HG03159 (cell line): ENCODE results near the gene GTPBP4.
A peak's percentile ranks its signal among the peaks of the same experiment; 100 is the strongest.

Source experiments
- ATAC-seq: cut with Tn5 transposase; IDR thresholded peaks from one replicate; pipeline ENCODE4 v1.9.1; 2021; ENCODE audit warnings: mild to moderate bottlenecking, moderate library complexity; ENCODE audit not compliant: unreplicated experiment

GTPBP4 gene

DNA sequence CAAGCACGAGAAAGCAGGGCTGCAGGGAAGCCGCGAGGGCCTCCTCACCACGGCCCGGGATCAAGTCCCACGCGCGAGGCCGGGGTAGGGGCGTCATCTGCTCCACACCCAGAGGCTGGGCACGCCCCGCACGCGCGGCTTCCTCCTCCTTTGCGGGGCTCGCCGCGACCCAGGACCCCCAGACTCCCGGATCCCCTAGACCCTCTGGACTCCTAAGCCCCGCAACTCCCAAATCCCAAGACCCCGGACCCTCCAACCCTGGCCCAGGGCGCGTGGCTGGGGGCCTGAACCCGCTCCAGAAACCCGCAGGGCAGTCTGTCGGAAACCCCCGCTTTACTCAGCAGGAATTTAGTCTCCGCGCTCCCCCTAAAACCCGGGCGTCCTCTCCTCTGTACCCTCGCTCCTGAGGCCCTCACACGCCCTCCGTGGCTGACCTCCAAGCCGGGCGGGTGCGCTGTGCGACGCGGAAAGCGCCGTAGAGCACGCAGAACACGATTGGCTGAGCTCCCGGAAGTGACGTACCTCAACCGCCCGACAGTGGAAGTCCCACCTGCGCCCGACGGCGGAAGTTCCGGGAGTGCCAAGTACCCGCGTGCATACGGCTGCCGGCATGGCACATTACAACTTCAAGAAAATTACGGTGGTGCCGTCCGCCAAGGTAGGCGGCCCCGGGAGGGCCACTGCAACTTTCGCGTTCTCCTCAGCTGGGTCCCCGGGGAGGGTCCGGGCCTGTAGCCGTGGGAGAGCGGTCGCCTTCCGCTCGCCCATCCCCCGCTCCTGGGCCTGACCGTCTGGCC, at the start of gene GTPBP4:
GTPBP4 (plus strand) TSS at position 565 of the 797 bp plus-strand sequence; CDS start at position 611, 46 bp downstream.
- ATAC-seq, result peak; percentile 95

DNA sequence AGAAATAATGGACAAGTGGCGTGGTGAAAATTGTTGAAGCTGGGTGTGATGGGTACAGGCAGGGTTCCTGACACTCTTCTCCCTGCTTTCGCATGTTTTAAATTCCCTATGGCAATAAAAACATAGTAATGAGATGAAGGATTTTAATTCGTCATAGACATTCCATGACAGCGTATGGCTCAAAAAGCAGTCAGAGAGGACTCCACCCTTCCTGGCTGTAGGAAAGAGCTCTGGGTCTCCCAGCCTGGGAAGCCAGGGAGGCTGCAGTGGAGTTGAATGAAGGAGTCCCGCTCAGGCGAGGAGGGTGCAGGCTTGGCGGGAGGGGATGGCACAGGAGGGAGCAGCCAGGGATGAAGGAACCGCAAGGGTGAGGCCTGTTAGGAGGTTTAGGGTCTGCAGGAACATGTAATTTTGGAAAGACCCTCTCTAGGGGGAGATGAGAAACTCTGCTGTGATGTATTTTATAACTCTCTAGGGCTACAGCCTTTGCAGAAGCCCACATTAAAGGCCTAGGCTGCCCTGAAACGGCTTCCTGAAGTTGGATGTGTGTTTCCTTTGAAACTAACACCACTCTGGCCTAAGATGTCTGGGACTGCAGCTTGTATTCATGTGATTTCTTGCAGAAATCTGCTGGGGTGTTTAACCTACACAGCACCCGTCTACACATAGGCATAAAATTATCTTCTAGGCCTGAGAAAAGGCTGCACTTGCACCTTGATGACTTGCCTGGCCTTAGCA, 49.1 kb upstream of the GTPBP4 start:
- ATAC-seq, result no peak

DNA sequence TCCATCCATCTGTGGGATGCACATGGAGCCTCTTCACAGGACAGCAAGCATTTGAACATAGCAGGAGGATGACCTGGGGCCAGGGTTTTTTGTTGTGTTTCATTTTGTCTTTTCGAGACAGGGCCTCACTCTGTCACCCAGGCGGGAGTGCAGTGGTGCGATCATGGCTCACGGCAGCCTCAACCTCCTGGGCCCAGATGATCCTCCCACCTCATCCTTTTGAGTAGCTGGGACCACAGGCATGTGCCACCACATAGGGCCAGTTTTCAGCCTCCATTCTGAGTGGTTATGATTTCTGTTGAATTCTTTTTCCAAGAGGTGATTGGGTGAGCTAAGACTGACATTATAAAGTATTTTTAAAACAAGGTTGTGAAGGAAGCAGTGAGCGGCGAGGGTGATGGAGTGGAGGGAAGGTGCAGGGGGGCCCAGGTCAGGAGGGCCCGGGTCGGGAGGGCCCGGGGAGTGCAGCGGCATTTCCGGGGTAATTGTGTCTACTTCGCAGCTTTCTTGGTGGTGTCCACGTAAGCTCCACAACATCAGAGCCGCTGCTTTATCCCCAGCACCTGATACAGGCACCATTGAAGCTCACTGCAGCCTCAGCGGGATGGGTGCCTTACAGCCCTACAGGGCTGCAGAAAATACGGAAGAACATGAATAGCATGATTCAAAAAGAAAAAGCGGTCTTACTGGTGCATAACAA, 44.8 kb upstream of the GTPBP4 start:
- peak; percentile 50 for ATAC-seq

DNA sequence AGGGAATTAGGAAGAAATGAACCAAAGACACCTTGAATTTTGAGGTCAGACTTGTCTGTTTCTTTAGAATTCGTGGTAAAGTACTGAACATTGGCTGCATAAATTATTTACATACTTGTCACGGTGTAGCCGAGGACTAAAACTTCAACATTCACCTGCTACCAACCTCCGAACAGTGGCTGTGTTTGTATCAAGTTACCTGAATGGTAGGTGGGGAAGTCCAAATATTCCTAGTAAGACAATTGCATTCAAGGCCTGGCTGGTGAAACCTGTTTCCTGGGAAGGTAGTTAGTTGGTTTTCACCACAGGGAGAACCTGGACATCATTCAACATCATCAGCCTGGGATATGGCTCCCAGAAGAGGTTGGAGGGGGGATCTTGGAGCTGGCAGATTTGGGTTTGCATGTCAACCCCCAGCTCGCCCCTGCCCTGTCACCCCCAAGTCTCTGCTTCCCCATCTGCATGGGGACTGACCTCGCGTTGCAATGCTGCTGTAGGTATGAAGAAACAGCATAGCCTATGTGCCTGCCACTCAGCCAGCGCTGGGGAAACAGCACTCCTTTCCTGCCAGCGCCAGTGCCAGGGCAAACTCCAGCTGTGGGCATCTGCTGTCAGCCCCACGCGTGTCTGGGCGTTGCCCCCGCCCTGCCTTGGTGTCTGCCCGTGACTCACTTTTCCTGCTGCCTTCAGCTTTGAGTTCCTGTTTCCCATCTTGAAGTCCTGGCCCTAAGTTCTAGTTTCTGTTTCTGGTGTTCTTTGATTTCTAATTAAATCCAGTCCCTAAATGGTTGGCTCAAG, 44.0 kb upstream of the GTPBP4 start:
- peak; percentile 35 for ATAC-seq

DNA sequence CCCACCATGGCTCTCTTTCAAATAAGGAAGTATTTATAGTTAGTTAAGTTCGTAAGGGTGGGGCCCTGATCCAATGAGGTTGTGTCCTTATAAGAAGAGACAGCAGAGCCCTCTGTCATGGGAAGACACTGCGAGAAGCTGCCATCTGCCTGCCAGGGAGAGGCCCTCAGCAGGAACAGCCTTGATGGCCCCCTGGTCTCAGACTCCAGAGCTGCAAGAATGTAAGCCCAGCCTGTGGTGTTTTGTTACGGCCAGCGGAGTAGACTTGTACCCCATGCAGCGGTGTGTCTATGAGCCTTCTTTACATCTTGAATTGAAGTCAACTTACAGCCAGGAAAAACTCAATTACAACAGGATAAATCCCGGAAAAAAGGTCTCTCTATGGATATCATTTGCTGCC, 42.5 kb upstream of the GTPBP4 start:
- ATAC-seq, result no peak

DNA sequence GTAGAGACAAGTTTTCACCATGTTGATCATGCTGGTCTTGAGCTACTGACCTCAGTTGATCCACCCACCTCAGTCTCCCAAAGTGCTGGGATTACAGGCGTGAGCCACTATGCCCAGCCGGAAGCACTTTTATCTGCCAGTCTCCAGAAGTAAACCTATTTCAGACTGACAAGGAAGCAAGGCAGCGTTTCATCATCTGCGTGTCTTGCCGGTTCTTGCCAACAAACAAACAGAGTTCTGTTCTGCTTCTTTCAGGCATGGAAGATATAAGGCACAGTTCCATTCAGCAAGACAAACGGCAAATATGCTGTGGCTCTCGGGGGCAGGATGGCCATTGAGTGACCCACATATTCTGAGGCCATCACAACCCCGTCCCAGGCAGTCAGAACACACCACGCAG, 41.2 kb upstream of the GTPBP4 start:
- ATAC-seq, result no peak

DNA sequence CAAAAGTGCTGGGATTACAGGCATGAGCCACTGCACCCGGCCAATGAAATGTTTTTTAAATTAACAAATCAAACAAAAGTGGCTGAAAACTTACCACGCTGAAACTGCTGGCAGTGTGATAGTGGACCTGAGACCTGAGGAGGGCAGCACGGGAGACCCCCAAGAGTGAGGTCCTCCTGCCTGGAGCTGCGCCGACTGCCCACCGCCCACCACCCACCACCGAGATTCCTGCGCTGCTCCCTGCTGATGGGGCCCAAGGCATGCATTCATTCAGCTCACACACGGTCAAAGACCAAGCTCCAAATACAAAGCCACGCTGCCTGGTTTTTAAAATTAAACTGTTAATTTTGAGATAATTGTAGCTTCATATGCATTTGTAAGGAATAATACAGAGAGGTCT, 40.4 kb upstream of the GTPBP4 start:
- ATAC-seq, result no peak

DNA sequence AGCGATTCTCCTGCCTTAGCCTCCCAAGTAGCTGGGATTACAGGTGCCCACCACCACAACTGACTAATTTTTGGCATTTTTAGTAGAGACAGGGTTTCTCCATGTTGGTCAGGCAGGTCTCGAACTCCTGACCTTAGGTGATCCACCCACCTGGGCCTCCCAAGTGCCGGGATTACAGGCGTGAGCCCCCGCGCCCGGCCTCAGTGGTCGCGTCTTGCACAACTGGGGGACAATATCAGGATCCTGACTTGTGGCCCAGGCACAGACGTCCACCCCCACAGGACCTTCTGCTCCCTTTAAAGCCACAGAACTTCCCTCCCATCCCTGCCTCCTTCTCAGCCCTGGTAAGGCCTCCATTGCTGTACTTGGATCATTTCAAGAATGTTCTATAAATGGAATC, 39.9 kb upstream of the GTPBP4 start:
- no peak for ATAC-seq

DNA sequence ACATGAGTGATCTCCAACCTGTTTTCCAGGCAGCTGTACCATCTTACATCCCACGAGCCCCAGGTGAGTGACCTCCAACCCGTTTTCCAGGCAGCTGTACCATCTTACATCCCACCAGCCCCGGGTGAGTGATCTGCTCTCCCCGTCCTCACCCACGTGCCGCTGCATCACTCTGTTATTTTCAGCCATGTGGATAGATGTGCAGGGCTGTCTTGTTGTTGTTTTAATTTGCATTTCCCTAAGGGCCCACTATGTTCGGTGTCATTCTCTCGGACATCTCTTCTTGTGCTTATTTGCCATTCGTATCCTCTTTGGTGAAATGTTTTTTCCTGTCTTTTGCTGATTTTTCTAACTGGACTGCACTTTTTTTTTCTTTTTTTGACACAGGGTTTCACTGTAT, 38.8 kb upstream of the GTPBP4 start:
- ATAC-seq, result no peak

DNA sequence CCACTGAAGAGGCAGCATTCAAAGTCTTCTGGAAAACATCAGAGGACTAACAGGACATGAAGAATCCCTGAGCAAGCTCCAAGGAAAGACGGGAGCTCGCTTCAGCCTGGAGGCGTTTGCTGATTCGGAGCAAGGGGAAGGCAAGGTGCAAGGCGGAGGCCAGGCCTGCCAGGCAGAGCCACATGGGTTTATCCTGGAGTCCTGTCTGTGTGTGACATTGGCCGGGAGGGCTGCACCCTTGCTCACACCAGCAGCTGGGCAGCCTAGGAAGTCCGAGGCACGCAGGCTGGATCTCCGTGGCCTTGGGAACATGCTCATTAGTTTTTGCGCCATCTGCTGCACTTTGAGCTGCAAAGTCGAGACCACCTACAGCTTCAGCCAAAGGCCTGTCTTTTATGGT, 34.4 kb upstream of the GTPBP4 start:
- ATAC-seq, result no peak

DNA sequence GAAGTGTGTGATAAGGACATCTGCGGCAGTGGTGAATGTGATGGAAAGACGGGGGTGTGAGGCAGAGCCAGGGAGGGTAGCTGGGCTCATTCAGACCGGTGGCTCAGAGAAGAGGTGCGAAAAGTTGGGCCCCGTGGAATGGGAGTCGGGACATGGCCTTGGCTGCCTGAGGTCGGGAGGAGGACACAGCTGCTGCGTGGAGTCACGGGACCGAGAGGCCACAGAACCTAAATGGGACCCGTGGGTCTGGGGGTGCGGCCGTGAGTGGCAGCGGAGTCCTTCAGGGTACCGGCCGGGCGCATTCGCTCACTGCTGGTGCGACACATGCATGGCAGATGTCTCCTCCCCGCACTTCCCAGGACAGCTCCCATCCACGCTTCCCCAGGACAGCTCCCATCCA, 33.8 kb upstream of the GTPBP4 start:
- no peak for ATAC-seq

DNA sequence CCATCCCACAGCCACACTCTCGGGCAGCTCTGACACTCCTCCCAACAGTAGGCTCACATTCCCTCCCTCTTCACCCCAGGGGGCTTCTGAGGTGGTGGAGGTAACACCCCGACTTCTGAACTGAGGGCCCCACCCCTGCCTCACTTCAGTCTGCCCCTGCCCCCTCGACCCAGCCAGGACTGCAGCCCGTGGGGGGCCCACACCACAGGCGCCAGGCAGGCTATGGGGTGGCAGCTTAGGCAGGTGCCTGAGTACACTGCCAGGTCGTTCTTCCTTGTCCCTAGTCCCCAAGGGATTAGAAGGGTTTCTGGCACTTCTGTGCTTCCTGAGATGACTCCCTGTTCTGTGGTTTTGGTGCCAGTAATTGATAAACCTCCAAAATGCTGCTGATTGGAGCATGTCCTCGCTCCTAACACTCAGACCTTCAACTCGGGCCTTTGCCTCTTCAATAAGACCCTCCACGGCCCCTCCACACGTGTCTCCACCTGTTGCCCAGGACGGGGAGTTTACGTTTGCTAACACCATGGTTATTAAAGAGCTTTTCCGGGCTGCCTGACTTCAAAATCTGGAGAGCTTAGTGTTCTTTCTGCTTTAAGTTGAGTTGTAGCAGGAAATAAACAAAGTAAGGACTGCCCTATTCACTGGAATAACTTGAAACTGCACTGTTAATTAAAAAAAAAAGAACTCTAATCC, 33.0 kb upstream of the GTPBP4 start:
- ATAC-seq, result no peak

DNA sequence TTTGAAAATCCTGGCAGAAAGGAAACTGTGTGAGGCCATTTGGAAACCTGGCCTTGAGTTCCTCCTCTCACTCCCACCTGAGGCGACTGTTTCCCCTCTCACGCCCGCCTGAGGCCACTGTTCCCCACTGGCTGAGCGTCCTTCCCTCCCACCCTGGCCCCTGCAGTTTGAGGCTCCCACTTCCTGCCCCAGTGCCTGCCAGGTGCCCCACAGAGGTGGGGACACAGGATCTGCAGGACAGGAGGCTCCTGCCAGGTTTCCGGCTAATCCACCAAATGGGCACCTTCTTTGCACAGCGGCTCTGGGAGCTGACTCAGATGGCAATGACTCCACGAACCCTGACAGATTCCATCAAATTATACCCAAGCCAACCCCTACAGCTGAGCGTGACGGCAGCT, 32.4 kb upstream of the GTPBP4 start:
- no peak for ATAC-seq

DNA sequence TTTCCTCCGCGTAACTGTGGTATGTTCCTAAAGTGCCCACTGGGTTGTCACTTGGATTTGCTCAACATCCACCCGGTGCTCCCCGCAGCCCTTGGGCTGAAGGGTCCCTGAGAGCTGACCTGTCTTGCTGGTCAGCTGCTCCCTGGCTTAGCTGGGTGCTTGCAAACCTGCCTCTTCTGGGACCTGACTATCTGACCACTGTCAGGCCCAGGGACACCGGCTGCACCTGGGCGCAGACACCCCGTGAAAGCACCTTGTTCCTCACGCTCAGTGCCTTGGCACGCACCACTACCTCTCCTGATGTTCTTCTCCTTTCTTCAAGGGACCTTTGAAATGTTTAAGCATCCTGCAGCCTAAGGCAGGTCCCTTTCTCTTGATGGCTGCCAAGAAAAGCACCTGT, 30.1 kb upstream of the GTPBP4 start:
- no peak for ATAC-seq

DNA sequence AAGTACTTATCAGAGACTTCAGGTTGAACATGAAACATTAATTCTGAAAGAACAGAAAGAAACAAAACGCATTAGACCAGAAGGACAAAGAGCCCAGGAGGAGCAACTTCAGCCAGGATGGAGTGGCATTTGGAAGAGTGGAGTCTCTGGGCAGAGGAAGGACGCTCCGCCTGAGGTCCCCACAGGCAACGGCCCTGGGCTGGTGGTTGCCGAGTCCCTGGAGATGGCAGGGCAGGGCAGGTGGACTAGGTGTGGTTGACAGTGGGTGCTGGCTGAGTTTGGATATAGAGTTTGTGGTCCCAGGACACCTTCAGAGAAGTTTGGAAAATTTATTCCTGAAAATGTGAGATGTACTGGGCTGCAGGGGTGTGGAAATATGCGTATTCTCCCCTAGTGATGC, 29.4 kb upstream of the GTPBP4 start:
- no peak for ATAC-seq

DNA sequence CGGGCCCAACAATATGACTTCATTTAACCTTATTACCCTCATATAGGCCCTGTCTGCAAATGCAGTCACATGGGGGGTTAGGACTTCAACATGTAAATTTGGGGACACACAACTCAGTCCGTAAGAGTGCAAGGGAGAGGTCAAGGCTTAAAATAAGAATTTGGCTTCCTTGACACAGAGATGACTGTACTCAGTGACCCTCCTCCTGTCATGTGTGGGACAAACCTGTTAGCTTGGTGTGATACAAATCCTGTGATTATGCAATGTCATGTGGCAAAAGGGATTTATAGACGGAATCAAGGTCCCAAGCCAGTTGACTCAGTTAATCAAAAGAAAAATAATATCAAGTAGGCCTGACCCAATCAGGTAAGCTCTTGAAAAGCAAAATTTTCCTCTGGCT, 25.9 kb upstream of the GTPBP4 start:
- no peak for ATAC-seq

DNA sequence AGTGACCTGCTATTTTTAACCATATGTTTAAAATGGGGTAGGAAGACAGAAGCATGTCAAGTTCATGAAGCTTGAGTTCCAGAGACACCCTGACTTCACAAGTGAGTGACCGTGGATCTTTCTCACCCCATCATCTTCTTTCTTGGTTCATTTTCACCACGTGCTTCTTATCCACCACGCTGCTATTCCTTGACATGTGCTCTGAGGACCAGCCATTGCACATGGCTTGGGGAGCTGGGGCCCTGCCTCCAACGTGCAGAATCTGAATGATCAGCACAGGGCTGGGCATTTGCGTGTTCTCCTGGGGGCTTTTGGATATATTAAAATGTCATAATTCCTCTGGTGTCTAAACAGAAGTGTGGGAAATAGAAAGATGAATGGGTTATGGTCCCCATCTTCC, 25.0 kb upstream of the GTPBP4 start:
- ATAC-seq, result no peak

DNA sequence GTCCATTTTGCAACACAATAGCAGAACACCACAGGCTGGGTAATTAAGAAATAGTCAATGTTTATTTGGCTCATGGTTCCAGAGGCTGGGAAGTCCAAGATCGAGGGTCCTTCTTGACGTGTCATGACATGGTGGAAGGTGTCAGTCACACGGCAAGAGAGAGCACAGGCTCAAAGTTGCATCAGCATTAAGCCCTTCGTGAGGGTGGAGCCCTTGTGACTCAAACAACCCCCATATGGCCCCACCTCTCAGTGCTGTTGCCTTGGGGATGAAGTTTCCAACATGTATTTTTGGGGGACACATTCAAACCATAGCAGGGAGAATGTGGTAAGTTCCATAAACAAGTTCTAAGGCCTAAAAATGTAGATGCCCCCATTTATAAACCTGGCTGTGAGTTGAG, 24.6 kb upstream of the GTPBP4 start:
- ATAC-seq, result no peak

DNA sequence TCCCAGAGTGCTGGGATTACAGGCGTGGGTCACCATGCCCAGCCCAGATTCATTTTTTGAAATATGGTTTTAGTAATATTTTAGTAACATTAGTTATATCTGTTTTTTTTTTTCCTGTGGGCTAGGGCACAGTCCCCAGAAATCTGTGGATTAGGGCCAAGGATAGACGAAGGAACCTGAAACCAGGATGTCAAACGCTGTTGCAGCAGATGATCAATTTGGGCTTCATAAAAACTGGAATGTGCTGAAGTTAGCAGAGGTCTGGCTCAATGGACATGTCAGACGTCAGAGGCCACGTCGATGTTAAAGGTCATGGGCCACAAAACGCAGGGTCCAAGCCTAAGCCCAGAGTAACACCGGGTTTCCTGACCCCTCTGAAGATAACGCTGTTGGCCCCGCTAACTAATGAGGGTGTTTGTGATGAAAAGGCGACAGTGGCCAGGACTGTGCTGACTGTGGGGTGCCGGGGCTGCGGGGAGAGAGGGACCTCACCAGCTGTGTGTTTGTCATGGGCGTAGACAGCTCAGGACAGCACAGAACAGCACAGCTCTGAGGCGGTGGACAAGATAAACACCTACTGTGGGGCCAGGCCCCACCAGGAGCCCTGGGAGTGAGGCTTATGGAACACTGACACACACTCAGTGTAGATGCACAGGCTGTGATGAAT, 23.8 kb upstream of the GTPBP4 start:
- no peak for ATAC-seq

DNA sequence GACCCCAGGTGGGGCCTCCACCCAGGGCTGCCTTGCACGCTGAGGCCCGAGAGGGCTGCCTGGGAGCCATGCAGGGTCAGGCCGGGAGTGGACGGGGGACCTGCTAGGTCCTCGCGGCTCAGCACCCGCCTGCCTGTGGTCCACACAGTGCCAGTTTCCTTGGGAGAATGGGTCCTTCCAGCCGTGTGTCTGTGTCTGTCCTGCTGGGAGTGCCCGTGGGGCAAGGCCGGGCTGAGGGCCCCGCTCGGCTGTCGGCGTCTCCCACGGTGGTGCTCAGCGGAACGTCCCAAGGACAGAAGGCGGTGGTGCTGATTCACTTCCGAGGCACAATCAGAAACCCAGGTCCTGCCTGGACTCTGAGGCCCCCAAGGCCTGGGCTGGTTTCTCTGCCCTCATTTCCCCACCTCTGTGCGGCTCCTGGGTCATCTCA, 23.2 kb upstream of the GTPBP4 start:
- ATAC-seq, result no peak
